ENCODE measurements around the gene PDE5A. TPM values are rescaled to one million over a fixed set of nuclear protein-coding genes. Genes with fewer than 3 reads are reported as not detected.

The PDE5A gene
- total and polyA plus RNA-seq, 12 donors = 1.5 to 17.4 (median 9.9) TPM

DNA sequence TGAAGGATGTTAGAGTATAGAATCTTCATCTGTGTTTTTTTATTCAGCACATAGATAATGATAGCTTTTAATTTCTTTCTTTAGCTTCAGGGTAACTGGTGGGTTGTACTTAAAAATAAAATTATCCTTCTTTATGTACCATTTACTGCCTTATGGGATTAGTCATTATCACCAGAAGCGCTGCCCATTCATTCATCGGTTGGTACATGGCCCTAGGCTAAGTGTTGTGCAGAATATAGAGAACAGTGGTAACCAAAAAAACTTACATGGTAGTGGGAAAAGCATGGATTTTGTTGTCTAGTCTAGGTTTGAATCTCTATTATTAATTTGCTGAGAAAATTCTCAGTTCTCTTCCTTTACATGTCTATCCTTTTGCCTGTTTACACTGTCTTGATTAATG is 43.5 kb upstream of the PDE5A start:
- Histone ChIP-seq H3K36me3 (no peaks in the 10 kb centered on the region), H3K27me3 (no peaks in the 10 kb centered on the region), H3K4me1 (no peaks in the 10 kb centered on the region), H3K9me3 (no peaks in the 10 kb centered on the region), H3K27ac (no peak overlapping the region), H3K4me3 (no peak overlapping the region)
- ATAC-seq (no peak), DNase-seq (no peak)
- 70 to 96% methylated on average over 2 of the region's 2 CpGs for WGBS, 2 donors
- intact Hi-C loops (cut with DNase I) = no loop called here
- no peak for TF ChIP-seq CTCF (IDR thresholded peaks at IDR 0.05)

GRCh38 chr4:119671205-119671604 is 42.6 kb upstream of the PDE5A start:
- ATAC-seq = no peak
- H3K27ac ChIP-seq = no peak overlapping the region
- intact Hi-C loops (cut with DNase I) = no loop called here
- no peaks in the 10 kb centered on the region for H3K36me3 ChIP-seq
- H3K27me3 ChIP-seq = no peaks in the 10 kb centered on the region
- H3K9me3 ChIP-seq = no peaks in the 10 kb centered on the region
- H3K4me1 ChIP-seq = no peaks in the 10 kb centered on the region
- no peak for DNase-seq
- H3K4me3 ChIP-seq = no peak overlapping the region
- no peak for TF ChIP-seq CTCF (IDR thresholded peaks at IDR 0.05)

- no peaks in the 10 kb centered on the region for H3K36me3 ChIP-seq
- H3K4me3 ChIP-seq = no peak overlapping the region
- TF ChIP-seq CTCF (IDR thresholded peaks at IDR 0.05) = no peak
- H3K9me3 ChIP-seq = no peaks in the 10 kb centered on the region
- intact Hi-C loops (cut with DNase I) = no loop called here
- DNase-seq (no peak), ATAC-seq (no peak)
- WGBS, 2 donors = 77 to 79% methylated on average over 3 of the region's 3 CpGs
- no peak overlapping the region for H3K27ac ChIP-seq
- H3K27me3 ChIP-seq = no peaks in the 10 kb centered on the region
- peaks cover 0 to 2% (median 0%) of the 10 kb centered on the region in 9 donors for H3K4me1 ChIP-seq
Observed at GRCh38 chr4:119667802-119668201, 39.2 kb upstream of the PDE5A start.

GRCh38 chr4:119666653-119667091 is 38.1 kb upstream of the PDE5A start:
- no peak overlapping the region for H3K4me3 ChIP-seq
- no peak overlapping the region for H3K27ac ChIP-seq
- intact Hi-C loops (cut with DNase I) = no loop called here
- DNase-seq (no peak), ATAC-seq (no peak)
- no peaks in the 10 kb centered on the region for H3K27me3 ChIP-seq
- peaks cover 0 to 2% (median 0%) of the 10 kb centered on the region in 9 donors for H3K4me1 ChIP-seq
- H3K9me3 ChIP-seq = no peaks in the 10 kb centered on the region
- whole genome bisulfite sequencing, 2 donors = 25 to 27% methylated on average over 1 of the region's 1 CpG
- no peaks in the 10 kb centered on the region for H3K36me3 ChIP-seq
- no peak for TF ChIP-seq CTCF (IDR thresholded peaks at IDR 0.05)

GRCh38 chr4:119665752-119666151 is 37.1 kb upstream of the PDE5A start:
- intact Hi-C loops (cut with DNase I) = no loop called here
- Histone ChIP-seq H3K36me3 (no peaks in the 10 kb centered on the region), H3K27ac (no peak overlapping the region), H3K9me3 (no peaks in the 10 kb centered on the region), H3K4me1 (peaks cover 0 to 2% (median 0%) of the 10 kb centered on the region in 9 donors), H3K4me3 (no peak overlapping the region), H3K27me3 (no peaks in the 10 kb centered on the region)
- TF ChIP-seq CTCF (IDR thresholded peaks at IDR 0.05) = no peak
- no peak for DNase-seq
- ATAC-seq = no peak
- WGBS, 2 donors = 88% methylated on average over 2 of the region's 2 CpGs
